Hematopoietic multipotent progenitor cell treated with erythropoietin and hydrocortisone succinate and interleukin-3 and kit ligand, for 15 days (in vitro differentiated cells): ENCODE data around the gene ACKR1.

ENCODE experiments used
- DNase-seq: peaks from one replicate; pipeline ENCODE4 v3.0.0-alpha.2; 2015; ENCODE audit warnings: low spot score

Gene ACKR1

DNA sequence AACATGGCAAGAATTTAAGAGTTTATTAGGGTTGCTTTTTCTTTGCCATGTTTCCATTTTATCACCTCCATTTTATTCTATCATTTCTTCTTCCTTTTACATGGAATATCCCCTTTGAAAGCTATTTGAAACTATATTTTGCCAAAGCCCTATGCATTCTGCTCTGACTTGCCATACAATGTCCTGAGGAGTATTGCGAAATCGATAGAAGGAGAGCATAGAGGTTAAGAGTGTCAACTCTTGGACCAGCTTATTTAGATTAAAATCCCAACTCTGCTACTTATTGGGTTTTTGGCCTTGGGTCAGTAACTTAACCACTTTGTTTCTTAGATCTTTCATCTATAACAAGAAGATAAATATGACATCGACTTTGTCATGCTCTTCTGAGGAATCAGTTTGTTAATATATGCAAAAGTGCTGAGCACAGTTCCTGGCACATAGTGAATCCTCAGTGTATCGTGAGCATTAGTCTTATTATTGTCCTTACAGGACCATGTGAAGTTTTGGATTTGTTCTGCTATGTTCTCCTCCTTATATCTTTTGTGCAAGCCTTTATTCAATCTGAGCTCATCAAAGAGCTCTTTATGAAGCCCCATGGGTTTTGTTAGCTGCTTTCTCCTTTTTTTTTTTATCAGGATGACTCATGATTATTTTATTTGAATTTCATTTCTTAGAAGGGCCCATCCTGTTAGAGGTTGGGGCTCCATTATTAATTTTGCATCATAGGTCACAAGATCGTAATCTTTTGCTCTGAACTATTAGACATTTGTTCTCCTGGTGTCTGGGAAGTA lies 17.6 kb downstream of the ACKR1 start:
- peak; percentile 17 for DNase-seq

DNA sequence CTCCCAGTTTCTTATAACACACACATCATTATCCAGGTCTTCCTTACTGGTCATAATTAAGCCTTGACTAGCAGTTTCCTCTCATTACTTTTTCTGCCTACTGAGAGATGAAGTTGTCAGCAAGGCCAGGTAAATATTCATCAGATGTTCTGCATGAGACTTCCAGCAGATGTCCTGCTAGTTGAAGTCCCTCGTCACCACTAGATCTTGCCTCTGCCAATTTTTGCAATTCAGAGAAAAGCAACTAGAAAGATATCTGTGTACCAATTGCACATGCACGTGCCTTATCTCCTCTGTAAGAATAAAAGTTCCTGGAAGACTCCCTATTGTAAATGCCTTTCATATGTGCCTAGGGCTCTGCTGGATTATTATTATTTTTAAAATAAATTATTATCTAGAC lies 18.3 kb downstream of the ACKR1 start:
- peak; percentile 45 for DNase-seq

DNA sequence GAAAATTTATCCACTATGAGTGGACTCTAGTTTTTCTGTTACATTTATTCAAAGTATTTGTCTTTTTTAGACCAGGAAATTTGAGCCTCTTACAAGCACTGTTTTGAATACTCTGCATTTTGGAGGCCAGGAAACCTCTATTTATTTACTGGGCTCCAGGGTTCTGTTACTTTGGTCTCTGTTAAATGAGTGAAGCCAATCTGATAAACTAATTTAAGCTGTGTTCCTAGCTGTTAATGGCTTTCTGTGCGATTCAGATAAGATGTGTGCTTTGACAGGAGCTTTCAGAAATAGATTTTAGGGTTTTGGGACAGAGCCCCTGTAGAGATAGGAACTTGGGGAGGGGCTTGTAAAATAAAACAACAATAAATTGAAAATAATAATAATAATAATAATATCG lies 23.9 kb downstream of the ACKR1 start:
- peak; percentile 21 for DNase-seq

DNA sequence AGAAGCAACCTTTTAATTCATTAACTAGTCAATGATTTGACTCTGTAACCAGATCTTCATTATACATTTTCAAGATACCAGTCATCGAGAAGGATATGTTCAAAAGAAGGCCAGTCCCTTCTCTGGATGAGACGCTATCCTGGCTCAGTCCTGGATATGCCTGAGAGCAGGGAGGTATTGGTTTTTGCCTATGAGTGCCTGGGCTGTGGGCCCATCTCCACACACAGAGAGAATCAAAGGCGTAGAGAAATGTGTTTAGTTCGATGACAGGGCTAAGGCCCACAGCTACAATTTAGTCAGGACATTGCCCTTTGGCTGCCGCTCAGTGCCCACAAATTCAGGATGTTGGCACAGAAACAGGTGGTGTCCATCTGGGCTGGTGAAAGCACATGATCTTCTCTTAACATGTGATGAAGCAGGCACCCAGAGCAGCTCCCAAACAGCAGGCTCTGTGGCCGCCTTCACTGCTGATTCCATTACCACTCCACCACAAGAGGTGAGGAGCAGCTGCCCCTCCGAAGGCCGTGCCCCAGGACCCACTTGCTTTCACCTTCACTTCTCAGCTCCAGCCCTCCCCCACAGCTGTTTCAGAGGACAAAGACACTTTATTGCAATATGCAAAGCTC lies 24.7 kb downstream of the ACKR1 start:
- no peak for DNase-seq

DNA sequence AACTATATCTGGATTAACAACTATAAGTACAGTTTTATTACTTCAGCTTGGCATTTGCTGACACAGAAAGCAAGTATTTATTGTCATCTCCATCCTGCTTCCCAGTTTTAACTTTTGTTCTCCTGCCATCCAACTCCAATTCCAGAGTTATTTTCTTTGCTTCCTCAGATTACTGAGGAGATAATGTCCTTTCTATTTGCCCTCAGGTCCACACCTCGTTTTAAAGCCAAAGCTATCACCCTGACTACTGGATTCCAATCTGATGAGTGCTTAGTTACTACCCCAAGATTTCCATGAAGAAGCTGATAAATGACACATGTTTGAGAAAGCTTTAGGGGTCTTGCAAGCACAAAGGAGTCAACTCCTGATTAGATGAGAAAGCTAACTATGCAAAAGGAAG lies 25.2 kb downstream of the ACKR1 start:
- DNase-seq: no peak

DNA sequence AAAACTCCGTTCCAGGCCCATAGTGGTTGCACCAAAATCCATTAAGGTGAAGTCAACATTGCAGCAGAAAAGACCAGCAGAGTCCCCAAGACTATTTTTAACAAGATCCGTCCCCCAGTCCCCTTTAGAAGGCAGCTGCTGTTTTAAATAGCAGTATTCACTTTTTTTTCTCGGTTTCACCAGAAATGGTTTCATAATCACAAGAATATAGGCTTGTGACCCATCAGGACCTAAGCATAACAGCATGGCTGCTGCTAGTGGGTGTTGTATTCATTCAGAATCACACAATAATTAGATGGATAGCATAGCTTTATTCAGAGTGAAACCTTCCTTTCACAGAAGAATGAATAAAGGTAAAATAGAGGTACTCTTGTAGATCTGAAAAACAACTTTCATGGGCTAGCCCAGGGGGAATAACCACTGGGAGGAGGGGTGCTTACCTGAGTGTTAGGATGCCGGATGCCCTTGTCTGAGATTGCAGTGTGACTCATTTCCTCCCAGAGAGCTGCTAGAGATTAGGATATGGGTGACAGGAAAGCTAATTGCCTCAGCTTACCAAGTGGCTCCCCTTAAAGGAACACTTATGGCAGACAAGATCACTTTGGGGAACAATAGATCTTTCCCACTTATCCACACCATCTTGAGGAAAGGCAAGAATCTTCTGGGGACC lies 35.0 kb downstream of the ACKR1 start:
- no peak for DNase-seq

DNA sequence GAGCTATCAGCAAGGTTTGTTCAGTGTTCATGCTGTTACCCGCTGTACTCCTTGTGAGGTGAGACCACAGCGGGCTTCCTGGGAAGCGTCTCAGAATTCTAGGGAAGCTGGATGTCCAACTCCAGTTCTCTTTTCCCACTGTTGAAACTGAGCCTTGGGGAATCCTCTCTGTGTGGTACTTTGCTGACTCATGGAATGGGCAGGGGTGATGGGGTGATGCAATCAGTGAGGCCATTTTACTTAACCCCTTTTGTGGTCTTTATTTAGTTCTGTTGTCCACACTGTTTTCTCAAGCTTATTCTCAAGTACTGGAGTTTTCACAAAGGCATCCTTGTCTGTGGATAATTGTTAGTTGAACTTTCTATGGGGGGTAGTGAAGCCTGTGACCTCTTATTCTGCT lies 42.6 kb downstream of the ACKR1 start:
- DNase-seq: no peak

DNA sequence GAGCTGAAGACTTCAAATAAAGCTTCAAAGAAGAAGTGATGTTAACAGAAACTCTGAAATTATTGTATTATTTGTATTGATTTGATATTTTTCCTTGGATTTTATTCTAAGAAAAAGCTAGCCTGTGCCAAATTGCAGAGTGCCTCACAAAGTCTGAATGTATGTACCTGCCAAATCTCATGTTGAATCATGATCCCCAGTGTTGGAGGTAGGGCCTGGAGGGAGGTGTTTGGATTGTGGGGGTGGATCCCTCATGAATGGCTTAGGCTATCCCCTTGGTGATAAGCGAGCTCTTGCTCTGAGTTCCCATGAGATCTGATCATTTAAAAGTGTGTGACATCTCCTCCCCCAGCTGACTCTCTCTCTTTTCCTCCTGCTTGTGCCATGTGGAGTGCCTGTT lies 43.6 kb downstream of the ACKR1 start:
- DNase-seq: no peak

DNA sequence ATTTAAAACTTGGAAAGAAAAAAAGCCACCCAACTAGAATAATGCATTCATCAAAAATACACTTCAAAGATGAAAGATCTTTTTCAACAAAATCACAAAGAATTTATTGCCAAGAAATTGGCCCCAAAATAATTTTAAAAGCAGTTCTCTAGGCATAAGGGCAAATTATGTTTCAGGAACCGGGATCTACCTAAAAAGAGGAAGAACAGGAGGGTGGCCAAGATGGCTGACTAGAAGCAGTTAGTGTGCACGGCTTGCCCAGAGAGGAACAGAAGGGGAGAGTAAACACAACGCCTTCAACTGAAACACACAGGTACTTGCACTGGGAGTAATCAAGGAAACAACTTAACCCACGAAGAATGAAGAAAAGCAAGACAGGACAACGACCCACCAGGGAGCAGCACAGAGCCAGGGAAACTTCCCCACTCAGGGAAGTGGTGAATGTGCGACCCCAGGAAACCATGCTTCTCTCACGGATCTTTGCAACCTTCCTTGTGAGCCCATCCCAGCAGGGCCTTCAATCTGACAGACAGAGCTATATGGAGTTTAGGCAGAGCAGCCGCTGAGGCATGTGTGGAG lies 46.1 kb downstream of the ACKR1 start:
- DNase-seq: no peak
